ENCODE data around the gene MSLN.

The MSLN gene

DNA sequence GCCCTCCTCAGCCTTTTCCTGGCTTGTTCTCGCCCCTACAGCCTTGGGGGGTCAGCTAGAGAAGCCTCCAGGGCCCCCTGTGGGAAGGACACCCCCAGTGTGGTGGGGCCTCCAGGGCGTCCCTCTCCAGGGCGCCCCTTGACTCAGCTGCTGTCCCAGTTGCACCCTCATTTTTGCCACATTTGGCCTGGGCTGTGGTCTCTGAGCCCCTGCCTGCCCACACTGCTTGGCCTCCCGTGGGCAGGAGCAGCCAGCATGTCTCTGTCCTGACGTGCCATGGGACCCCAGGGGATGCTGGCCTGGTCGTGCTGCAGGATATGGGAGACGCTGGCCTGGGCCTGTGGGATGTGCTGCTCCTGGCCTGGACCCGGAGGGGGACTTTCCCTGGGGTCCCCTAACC is 32.9 kb downstream of the MSLN start:
- DNase-seq (ENCODE audit: low read depth) = no peak

DNA sequence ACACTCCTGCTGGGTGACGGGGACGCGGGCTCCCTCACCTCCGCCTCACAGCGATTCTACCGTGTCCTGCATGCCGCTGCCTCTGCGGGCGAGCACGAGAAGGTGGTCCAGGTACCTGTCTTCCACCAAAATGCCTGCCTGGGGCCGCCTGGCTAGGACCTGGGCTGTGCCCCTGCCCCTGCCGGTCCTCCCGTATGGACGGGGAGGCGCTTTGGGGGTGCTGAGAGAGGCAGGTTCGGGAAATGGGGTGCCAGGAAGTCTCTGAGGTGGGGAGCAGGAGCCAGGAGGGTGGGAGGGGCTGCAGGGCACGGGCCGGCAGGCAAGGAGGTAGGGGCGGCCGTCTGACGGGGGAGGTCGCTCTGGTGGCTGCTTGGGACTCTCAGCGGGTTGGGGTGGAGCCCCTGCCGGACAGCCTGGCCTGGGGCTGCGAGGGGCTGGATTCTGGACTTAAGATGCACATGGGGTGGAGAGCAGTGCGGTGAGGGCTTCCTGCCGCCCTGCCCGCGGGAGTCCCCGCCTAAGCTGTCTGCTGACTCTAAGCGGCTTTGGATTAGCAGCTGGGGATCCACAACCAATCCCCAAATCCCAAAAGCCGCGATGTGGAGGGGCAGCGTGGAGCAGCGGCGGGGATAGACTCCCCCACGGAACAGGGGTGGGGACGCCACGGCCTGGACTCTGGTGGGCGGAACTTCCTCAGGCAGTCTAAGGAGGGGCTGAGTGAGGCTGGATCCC is 33.7 kb downstream of the MSLN start:
- DNase-seq (ENCODE audit: low read depth) = no peak

DNA sequence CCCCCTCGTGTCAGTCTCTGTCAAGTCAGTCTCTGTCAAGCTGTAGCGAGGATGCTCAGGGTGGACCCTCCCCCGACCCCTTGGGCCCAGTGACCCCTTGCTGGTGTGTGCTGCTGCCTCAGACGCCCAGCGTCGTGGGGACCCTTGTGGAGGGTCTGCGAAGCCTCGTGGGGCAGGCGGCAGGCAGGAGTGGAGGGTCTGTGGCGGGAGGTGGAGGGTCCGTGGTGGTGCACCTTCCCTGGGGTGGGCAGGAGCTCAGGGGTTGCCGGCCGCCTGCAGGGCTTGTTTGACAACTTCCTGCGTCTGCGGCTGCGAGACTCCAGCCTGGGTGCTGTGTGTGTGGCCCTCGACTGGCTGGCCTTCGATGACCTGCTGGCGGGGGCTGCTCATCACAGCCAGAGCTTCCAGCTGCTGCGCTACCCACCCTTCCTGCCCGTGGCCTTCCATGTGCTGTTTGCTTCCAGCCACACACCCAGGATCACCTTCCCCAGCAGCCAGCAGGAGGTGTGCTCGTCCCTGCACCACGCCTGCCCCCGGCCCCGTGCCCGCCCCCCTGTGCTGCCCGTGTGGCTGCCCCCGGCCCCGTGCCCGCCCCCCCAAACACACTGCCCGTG is 34.4 kb downstream of the MSLN start:
- no peak for DNase-seq (ENCODE audit: low read depth)

DNA sequence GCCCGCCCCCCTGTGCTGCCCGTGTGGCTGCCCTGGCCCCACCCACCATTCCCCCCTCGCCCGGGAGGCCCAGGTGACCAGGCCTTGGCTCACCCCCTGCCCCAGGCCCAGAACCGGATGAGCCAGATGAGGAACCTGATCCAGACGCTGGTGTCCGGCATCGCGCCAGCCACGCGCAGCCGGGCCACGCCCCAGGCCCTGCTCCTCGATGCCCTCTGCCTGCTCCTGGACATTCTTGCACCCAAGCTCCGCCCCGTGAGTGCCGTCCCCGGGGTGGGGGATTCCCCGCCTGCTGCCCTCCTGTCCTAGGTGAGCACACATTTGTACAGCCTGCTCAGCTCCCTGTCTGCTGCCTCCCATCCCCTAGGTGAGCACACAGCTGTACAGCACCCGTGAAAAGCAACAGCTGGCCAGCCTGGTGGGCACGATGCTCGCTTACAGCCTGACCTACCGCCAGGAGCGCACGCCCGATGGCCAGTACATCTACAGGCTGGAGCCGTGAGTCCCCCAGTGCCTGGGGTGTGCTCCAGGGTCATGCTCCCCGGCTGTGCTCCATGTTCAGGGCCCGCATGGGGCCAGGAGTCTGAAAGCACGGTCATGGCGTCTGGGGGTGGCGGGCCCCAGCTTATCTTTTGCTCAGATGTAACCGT is 35.2 kb downstream of the MSLN start:
- no peak for DNase-seq (ENCODE audit: low read depth)

DNA sequence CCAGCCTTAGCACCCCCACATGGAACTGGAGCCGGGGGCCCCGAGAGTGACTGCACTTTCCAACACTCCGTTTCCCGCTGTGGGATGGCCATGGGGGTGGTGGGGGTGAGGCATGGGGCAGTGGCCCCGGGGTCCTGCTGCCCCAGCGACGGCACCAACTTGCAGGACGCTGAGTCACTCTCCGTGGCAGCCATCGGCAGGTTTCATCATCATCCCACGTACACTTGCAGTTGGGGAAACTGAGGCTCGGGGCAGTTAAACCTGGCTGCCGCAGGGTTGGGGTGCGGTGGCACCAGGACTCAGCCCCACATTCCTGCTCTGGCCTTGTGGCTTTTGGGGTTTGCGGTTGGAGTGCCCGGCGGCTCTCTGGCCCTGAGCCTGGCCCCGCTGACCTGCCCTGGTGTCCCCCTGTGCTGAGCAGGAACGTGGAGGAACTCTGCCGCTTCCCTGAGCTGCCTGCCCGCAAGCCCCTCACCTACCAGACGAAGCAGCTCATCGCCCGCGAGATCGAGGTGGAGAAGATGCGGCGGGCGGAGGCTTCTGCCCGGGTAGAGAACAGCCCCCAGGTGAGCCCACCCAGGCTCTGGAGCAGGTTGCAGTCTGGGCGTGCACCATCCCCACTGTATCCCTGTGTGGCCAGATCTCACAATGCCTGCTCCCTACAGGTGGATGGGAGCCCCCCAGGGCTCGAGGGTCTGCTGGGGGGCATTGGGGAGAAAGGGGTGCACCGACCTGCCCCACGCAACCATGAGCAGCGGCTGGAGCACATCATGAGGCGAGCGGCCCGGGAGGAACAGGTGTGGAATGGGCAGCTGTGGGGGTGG is 36.0 kb downstream of the MSLN start:
- no peak for DNase-seq (ENCODE audit: low read depth)

DNA sequence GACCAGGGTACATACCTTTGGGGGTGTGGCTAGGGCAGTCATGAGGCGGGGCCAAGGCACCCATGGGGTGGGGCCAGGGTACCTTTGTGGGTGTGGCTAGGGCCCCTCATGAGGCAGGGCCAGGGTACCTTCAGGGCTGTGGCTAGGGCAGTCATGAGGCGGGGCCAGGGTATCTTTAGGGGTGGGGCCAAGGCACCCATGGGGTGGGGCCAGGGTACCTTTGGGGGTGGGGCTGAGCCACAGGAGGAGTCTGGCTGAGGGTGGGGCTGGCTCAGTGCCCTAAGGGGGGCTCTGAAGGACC is 36.5 kb downstream of the MSLN start:
- DNase-seq (ENCODE audit: low read depth) = no peak

DNA sequence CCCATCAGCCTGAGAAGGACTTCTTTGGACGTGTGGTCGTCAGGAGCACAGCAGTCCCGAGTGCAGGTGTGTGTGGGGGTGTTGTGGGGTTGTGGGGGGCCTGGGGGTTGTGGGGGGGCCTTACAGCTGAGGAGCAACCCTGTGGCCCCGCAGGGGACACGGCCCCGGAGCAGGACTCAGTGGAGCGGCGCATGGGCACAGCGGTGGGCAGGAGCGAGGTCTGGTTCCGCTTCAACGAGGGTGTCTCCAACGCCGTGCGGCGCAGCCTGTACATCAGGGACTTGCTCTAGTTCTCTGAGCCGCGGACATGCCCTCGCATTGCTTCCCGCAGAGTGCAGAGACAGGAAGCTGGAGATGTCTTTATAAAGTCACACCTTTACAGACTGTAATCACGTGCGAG is 37.2 kb downstream of the MSLN start:
- DNase-seq (ENCODE audit: low read depth) = no peak

DNA sequence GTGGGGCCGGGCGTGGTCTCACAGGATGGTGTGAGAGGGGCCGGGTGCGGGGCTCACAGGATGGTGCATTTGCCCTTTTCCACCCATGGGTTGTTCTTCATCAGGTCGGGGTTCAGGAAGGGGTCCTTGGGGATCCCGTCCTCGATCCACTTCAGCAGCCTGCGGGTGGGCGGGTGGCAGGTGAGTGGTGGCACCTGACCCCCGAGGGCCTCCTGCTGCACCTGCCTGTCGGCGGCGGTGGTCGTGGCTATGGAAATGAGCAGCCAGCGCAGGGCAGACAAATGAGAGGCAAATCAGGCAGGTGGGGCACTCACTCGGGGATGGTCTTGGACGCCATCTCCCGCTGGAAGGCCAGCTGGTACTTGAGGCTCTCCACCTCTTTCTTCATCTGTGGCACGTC is 38.1 kb downstream of the MSLN start:
- DNase-seq (ENCODE audit: low read depth) = no peak

DNA sequence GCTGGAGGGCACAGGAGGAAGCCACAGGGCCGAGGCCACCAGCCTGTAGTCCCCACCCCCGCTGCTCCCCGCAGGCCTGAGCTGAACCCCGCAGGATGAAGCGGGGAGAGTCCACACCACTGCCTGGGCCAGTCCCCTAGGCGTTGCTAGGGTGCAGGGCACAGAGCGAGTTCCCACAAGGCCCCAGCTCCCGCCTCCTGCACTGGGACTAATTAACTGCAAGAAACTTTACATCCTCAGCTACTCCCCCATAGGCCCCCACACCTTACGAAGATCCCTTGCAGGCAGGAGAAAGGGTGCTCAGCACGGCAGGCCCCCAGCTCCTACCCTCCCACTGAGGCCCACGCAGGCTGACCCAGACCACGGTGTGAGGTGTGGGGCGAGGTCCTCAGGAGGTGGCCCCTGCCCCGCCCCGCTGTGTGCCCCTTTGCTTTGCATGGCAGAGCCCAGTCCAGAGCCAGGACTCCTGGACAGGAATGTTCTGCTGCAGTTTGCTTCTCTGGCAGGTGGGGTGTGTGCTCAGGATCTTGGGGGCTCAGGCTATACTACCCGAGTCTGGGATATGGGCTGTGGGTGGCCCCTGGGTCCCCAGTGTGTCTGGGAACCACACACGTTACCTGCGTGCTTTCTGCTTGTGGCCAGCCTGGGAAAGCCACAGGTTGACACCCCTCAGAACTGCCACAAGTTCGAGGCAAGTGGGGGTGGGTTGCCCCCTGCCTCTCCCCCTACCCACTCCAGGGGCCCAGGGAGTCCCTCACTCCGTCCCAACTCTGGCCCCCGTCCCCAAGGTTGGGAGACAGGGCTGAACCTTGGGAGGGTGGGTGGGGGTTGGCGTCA is 38.8 kb downstream of the MSLN start:
- no peak for DNase-seq (ENCODE audit: low read depth)

DNA sequence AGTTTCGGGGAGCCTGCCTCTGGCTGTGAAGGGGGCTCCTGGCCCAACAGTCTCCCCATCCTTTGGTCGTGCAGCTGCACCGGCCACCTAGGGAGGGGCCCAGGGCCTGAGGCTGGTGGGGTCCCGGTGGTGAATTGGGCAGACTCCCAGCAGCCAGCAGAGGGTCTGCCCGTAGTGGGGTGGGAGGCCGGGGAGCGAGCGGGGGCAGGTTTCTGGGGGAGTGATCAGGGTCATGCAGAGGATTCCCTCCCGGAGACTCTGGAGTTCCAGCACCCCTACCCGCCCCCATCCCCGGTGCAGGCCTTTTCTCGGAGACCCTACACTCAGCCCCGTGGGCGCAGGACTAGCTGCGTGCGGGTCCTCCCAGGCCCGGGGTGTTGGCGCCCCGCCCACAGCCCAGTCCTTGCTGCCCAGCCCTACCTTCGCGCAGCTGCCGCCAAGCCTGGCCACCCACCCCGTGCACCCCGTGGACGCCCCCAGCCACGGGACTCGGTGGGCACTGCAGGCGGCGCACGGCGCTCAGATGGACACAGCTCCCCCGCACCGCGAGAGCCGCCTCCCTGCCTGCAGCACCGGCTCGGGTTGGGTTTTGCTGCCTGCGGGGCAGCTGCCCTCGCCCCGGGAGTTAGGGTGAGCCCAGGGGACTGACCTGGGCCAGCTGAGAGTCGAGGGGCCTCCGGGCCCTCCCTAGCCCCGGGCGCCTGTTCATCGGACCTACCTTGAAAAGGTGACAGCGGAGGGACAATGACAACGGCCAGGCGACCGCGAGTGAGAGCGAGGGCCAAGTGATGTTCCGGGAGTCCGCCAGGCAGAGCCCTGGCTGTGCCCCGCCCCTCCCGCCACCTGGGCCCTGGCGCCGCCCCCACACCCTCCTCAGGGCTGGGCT is 39.7 kb downstream of the MSLN start, which contains the start of gene GNG13:
Gene GNG13 (minus strand): TSS at position 787 of the 886 bp plus-strand sequence. CDS start 1,657 bp downstream, outside the sequence.
- no peak for DNase-seq (ENCODE audit: low read depth)

DNA sequence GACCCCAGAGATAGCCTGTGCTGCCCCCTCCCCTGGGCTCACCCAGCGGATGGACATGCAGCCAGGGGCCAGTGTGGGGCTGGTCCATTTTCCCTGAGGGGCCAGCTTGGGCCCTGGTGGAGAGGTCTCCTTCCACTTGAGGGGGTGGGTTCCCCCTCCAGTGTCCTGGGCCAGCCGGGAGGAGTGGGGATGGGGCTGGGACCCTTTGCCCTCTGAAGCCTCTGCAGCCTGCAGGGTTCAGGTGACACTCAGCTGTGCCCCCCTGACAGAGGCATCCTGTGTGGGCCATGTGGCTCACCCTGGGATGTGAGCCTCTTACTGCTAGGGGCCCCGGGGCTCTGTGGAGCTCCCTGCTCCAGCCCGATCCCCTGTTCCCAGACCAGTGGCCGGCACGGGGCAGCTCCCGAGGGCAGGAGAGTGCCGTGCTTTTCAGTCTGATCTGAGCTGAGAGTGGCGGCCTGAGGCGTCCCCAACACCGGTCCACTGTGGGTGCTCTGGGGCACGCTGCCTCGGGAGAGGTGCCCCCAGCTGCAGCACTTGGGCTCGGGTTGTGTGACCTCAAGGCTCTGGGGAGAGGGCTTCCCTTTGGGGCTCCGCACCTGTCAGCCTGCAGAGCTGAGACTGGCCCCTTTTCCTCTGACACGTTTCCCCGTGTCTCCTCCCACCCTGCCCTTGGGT is 40.4 kb downstream of the MSLN start:
- no peak for DNase-seq (ENCODE audit: low read depth)

DNA sequence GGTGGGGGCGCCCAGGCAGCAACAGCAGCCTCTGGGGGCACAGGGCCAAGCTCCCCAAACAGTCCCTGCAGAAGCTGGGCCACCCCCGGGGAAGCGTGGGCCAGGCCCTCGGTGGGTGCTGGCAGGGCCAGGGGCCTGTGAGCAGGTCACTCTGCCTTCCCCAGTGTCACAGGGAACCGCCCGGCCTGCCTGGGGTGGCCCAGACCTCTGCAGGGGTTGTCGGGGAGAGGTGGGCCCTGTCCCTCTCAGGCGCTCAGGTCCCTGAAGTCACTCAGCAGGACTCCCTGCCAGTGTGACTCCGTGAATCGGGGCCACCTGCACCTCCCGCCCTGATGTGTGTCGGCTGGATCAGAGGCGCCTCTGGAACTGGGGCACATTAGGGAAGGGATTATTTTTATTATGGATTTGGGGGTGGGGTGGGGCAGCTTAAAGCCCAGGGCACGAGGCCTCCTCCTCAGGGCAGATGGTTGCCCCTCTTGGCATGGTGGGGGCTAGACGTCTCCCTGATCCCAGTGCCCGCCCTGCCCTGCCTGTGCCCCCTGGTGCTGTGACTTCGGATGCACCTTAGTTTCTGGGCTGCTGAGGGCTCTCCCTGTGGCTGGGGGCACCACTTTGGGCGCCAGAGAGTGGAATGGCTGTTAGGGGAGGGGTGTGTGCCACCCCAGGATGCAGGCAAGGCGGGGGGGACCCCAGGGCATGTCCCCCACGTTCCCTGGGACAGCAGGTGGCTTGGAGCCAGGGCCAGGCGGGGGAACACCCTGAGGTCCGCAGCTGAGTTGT is 41.2 kb downstream of the MSLN start:
- no peak for DNase-seq (ENCODE audit: low read depth)

DNA sequence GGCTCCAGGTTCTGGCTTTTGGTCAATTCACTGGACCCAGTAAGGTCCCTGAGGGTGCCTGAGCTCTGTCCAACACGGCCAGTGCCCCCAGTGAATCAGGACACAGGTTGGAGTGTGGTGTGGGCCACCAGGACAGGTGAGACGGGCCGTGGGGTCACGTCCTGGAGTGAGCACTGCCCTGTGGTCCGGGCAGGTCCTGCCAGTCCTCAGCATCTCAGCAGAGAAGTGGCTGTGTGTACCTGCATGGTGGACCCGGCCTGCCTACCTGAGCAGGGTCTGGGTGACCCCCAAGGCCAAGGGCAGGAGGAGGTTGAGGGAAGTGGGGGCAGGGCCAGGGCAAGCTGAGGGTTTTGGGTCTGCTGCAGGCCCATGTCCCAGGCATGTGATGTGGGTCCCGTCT is 41.9 kb downstream of the MSLN start:
- DNase-seq (ENCODE audit: low read depth) = no peak

DNA sequence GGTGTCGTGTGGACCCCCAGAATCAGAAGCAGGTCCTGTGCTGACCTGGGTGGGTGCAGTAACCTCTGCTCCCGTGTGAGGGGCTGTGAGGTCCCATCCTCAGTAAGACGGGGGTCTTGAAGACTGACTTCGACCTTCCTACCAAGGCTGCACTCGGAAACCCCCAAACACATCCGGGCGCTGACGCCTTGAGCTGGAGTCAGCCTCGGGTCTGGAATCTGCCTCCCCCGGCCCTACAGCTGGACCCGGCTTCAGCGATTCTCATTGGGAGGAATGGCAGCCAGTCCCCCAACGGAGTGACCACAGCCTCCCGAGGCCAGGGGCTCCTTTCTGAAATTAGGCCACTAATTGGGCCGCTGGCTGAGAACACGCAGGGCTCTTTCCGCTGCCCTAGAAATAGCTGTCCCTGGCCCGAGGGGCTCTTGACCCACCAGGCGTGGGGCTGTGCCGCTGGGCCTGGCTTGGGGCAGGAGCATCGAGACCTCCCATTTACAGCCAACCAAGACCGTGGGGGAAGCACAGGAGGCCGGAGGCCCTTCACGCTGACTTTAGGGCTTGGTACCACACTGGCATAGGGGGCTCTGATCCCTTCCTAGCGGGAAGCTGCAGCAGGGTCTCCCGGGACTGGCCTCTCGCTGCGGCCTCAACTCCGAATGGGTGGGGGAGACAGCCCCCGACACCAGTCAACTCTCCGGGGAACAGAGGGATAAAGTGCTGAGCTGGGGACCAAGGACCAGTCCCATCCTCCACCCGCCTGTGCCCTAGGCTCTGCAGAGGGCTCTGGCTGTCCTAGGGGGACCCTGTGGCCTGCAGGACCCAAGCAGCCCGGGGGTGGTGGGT is 42.6 kb downstream of the MSLN start:
- no peak for DNase-seq (ENCODE audit: low read depth)

DNA sequence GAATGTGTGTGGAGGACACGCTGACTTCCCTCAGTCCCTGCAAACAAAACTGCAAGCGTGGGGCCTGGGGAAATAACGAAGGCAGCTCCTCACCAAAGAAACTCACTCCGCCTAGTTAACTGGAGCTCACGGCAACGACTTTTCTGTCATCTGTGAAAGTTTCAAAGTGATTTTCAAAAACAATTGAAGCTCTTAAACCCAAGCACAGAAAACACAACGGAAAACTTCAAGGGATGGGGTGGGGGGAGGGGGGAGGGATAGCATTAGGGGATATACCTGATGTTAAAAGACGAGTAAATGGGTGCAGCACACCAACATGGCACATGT is 43.2 kb downstream of the MSLN start:
- no peak for DNase-seq (ENCODE audit: low read depth)

DNA sequence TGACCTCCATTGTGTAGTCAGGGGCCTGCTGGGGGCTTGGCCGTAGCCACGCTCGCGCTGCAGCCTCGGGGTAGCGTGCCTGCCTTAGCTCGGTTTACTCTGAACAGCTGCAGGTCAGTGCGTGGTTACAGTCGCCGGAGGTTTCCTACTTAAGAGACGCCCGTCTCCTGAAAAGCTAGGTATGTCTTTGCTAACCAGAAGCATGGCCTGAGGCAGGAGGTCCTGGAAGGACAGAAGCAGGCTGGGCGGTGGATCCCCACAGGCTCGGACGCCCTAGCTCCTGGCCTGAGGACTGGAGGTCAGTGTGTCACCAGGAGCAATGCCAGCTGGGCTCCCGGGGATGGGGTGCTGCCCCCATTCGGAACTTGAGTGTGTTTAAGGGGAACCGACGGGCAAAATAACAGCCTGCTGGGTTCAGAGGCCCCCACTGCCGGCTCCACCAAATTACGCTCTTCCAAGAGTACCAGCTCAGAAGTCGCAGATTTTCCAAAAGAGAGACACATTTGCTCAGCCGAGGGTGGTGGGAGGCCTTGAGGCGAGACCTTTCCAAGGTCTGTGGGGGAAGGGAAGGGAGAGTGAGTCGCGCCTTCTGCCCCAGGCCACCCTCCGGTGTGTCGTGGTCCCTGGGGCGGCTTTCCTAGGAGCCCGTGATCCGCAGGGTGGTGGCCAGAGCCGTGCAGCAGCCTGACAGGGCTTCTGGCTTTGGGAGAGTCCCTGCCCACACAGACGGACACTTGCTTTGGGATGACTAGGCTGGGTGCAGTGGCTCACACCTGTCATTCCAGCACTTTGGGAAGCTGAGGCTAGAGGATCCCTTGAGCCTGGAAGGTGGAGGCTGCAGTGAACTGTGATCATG is 43.9 kb downstream of the MSLN start:
- DNase-seq (ENCODE audit: low read depth) = no peak

DNA sequence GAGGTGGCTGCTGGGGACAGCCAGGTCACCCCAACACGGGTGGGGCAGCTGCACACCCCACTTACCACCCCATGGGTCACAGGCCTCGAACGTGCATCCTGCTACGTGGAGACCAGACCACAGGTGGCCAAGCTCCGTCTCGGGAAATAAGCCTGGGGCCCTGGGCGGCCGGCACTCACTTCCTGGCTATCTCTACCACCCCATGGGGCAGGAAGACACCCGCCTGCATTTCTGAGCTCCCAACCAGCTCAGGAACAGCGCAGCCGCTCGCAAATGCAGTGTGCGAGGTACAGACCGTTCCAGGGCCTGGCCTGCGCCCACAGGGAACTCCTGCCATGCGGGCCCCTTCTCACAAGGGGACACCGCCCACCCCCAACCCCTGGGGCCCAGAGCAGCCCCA is 44.9 kb downstream of the MSLN start:
- no peak for DNase-seq (ENCODE audit: low read depth)
